Fibroblast of lung (primary cell): ENCODE measurements around the gene UBE2D2.

Source experiments
- EZH2 ChIP-seq: IDR thresholded peaks from 2 replicates; pipeline ENCODE4 v1.5.1; 2012; ENCODE audit warnings: low read length, control low read depth, mild to moderate bottlenecking; ENCODE audit errors: missing control alignments
- TF ChIP-seq, protein P1 (sequence below), 2 donors: IDR thresholded peaks in 1 of 2; conservative IDR thresholded peaks in 1 of 2; 1 replicate in 1 of 2; 2 replicates in 1 of 2; pipeline ENCODE4 v1.5.1; 2011 to 2012; ENCODE audit warnings: low read length in 2 of 2, control low read depth in 1 of 2, inconsistent platforms in 1 of 2, low read depth in 1 of 2, mild to moderate bottlenecking in 1 of 2

DNA sequence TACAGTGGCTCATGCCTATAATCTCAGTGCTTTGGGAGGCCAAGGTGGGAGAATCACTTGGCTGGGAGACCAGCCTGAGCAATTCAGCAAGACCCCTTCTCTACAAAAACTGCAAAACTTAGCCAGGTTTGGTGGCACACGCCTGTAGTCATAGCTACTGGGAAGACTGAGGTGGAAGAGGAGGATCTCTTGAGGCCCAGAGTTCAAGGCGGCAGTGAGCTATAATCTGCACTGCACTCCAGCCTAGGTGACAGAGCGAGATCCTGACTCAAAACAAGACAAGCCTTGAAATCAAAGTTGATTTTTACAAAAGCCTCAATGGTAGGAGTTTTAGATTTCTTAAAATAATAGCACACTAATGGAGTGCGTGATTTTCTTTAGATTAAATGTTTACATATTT, 14.6 kb downstream of the UBE2D2 start:
- TF ChIP-seq, protein P1, sequence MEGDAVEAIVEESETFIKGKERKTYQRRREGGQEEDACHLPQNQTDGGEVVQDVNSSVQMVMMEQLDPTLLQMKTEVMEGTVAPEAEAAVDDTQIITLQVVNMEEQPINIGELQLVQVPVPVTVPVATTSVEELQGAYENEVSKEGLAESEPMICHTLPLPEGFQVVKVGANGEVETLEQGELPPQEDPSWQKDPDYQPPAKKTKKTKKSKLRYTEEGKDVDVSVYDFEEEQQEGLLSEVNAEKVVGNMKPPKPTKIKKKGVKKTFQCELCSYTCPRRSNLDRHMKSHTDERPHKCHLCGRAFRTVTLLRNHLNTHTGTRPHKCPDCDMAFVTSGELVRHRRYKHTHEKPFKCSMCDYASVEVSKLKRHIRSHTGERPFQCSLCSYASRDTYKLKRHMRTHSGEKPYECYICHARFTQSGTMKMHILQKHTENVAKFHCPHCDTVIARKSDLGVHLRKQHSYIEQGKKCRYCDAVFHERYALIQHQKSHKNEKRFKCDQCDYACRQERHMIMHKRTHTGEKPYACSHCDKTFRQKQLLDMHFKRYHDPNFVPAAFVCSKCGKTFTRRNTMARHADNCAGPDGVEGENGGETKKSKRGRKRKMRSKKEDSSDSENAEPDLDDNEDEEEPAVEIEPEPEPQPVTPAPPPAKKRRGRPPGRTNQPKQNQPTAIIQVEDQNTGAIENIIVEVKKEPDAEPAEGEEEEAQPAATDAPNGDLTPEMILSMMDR (conservative IDR thresholded peaks at IDR 0.05 in 1 of 2, IDR thresholded peaks at IDR 0.05 in 1 of 2; ENCODE audit: low read depth in 1 of 2, low read length in 2 of 2), result no peak
- TF ChIP-seq EZH2, result no peak
